NB4 (cell line): Measurements from ENCODE around the gene TBCK.
"Not testable (repeated sequence)": the region's sequence is repeated elsewhere in the genome, so short reads cannot be mapped to it uniquely, and the experiment has no call there.

ENCODE experiments used
- DNase-seq: peaks from one replicate; pipeline ENCODE4 v3.0.0; 2010; ENCODE audit warnings: low read depth
- H3K4me3 ChIP-seq: one replicate; pipeline ENCODE4 v1.5.1; 2011; ENCODE audit warnings: mild to moderate bottlenecking, low read depth, low read length, moderate library complexity
- MAX ChIP-seq: IDR thresholded peaks from 2 replicates; pipeline ENCODE4 v1.6.1; 2011; ENCODE audit warnings: low read depth, low read length
- MYC ChIP-seq: IDR thresholded peaks from 2 replicates; pipeline ENCODE4 v1.6.1; 2011; ENCODE audit warnings: low read depth, low read length
- POLR2A ChIP-seq: IDR thresholded peaks from 2 replicates; pipeline ENCODE4 v1.6.1; 2011; ENCODE audit warnings: mild to moderate bottlenecking; ENCODE audit not compliant: insufficient read length; ENCODE audit errors: extremely low read depth
- TF ChIP-seq, protein P1 (sequence below): IDR thresholded peaks from one replicate; pipeline ENCODE4 v1.5.1; 2012; ENCODE audit warnings: low read depth, low read length

Gene TBCK

DNA sequence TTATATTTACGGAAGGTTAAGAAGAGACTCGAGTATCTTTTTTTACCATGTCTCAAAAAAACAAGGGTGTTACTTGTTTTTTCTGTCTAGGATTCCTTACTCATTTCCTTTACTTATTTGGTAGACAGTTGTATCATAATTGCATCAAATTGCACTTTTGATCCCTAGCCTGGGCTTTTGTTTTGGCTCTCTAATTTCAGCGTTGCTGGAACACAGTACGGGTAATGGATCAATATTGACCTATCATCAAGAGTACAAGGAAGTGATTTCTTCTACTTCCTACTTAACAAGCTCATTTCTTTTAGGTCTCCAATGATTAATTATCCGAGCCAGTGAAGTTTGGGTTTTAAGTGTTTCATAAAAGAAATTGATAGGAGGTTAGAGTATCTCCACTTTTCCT is 17.2 kb upstream of the TBCK start:
- no peak overlapping the region for H3K4me3 ChIP-seq
- DNase-seq, result no peak
- TF ChIP-seq, protein P1, sequence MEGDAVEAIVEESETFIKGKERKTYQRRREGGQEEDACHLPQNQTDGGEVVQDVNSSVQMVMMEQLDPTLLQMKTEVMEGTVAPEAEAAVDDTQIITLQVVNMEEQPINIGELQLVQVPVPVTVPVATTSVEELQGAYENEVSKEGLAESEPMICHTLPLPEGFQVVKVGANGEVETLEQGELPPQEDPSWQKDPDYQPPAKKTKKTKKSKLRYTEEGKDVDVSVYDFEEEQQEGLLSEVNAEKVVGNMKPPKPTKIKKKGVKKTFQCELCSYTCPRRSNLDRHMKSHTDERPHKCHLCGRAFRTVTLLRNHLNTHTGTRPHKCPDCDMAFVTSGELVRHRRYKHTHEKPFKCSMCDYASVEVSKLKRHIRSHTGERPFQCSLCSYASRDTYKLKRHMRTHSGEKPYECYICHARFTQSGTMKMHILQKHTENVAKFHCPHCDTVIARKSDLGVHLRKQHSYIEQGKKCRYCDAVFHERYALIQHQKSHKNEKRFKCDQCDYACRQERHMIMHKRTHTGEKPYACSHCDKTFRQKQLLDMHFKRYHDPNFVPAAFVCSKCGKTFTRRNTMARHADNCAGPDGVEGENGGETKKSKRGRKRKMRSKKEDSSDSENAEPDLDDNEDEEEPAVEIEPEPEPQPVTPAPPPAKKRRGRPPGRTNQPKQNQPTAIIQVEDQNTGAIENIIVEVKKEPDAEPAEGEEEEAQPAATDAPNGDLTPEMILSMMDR, result no peak
- TF ChIP-seq POLR2A (no peak), MAX (no peak), MYC (no peak)

DNA sequence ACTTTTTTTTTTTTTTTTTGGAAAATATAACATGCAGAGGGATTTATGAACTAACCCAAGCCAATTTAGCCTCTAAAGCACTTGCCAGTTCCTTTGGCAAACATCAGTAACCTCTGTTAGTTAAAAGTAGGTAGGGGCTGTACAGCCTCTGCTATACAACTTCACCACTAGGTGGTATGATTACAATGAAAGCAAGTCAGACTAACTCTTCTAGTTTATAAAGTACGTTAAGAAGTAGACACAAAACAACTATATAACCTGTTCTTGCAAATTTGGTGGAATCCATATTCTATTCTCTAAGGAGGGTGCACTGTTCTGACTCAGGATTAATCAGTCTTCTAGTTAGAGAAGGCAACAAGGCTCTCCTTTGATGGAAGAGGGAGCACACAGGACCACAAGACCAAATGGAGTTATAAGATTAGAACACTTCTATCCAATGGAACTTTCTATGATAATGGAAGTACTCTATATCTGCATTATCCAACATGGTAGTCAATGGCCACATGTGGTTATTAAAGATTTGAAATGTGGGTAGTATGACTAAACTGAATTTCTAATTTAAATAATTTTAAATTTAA is 13.1 kb upstream of the TBCK start:
- no peak overlapping the region for H3K4me3 ChIP-seq
- TF ChIP-seq MYC, result no peak
- TF ChIP-seq, protein P1, result peak; percentile 42
- peak; percentile 55 for DNase-seq

GRCh38 chr4:106325800-106326199 is 9.8 kb upstream of the TBCK start:
- DNase-seq, result no peak
- H3K4me3 ChIP-seq, result no peak overlapping the region
- TF ChIP-seq MAX (no peak), MYC (no peak), POLR2A (no peak)
- TF ChIP-seq, protein P1, result no peak

GRCh38 chr4:106323119-106323518 is 7.1 kb upstream of the TBCK start:
- no peak for TF ChIP-seq POLR2A
- TF ChIP-seq, protein P1, result no peak
- no peak for TF ChIP-seq MAX
- no peak for TF ChIP-seq MYC
- no peak for DNase-seq
- H3K4me3 ChIP-seq, result no peak overlapping the region

DNA sequence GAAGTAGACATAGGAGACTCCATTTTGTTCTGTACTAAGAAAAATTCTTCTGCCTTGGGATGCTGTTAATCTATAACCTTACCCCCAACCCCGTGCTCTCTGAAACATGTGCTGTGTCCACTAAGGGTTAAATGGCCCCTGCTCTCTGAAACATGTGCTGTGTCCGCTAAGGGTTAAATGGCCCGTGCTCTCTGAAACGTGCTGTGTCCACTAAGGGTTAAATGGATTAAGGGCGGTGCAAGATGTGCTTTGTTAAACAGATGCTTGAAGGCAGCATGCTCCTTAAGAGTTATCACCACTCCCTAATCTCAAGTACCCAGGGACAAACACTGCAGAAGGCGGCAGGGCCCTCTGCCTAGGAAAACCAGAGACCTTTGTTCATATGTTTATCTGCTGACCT is 5.8 kb upstream of the TBCK start:
- not testable (repeated sequence) for H3K4me3 ChIP-seq, DNase-seq

- H3K4me3 ChIP-seq, DNase-seq: not testable (repeated sequence)
Measured at GRCh38 chr4:106321168-106321567, 5.2 kb upstream of the TBCK start.

GRCh38 chr4:106320235-106320634 is 4.2 kb upstream of the TBCK start:
- no peak for DNase-seq
- TF ChIP-seq MAX (no peak), MYC (no peak)
- H3K4me3 ChIP-seq, result no peak overlapping the region

DNA sequence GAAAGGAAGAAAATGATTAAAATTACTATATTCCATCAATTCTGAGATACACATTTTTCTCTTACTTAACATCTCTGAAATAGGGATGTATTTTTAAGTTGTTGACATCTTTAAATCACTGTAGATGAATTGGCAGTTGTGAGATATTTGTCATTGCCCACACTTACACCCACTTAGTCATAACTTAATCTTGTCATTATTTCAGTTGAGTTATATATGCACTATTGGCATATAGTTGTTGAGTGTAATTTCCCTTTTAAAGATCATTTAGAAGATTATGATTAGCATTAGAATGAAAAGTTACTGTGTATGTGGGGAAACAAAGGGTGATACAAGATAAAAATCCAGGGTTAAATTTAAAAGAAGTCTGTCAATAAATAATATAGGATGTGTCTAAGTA is 2.5 kb upstream of the TBCK start:
- no peak for TF ChIP-seq POLR2A
- no peak for TF ChIP-seq MAX
- TF ChIP-seq, protein P1, result no peak
- TF ChIP-seq MYC, result no peak
- H3K4me3 ChIP-seq, result peak overlapping the region; percentile 100
- no peak for DNase-seq
